GM18498 (cell line): Measurements from ENCODE around the gene ZNF106.

ENCODE experiments used
- ATAC-seq: cut with Tn5 transposase; IDR thresholded peaks from one replicate; pipeline ENCODE4 v1.9.1; 2021; ENCODE audit warnings: mild to moderate bottlenecking, moderate library complexity; ENCODE audit not compliant: unreplicated experiment

ZNF106 gene

GRCh38 chr15:42482701-42483100 is 8.2 kb downstream of the ZNF106 start:
- no peak for ATAC-seq

GRCh38 chr15:42474827-42475226 is 16.1 kb downstream of the ZNF106 start:
- ATAC-seq: no peak

GRCh38 chr15:42471002-42471401 is 19.9 kb downstream of the ZNF106 start:
- ATAC-seq: no peak

GRCh38 chr15:42465520-42466259 is 25.3 kb downstream of the ZNF106 start:
- ATAC-seq: no peak

GRCh38 chr15:42461261-42461660 is 29.7 kb downstream of the ZNF106 start:
- no peak for ATAC-seq

- no peak for ATAC-seq
Observed at GRCh38 chr15:42457445-42458442, 33.2 kb downstream of the ZNF106 start.

- ATAC-seq: no peak
Observed at GRCh38 chr15:42456971-42457370, 34.0 kb downstream of the ZNF106 start.

- ATAC-seq: no peak
Observed at GRCh38 chr15:42456531-42456930, 34.4 kb downstream of the ZNF106 start.

- no peak for ATAC-seq
Observed at GRCh38 chr15:42453826-42454225, 37.1 kb downstream of the ZNF106 start.

- ATAC-seq: no peak
Observed at GRCh38 chr15:42450425-42450790, 40.5 kb downstream of the ZNF106 start.

GRCh38 chr15:42449770-42450424 is 41.0 kb downstream of the ZNF106 start:
- ATAC-seq: no peak

- ATAC-seq: no peak
Observed at GRCh38 chr15:42448281-42448680, 42.7 kb downstream of the ZNF106 start.

- ATAC-seq: no peak
Observed at GRCh38 chr15:42447599-42447998, 43.3 kb downstream of the ZNF106 start.

- no peak for ATAC-seq
Observed at GRCh38 chr15:42445551-42445950, 45.4 kb downstream of the ZNF106 start.

GRCh38 chr15:42444415-42445063 is 46.4 kb downstream of the ZNF106 start:
- no peak for ATAC-seq

GRCh38 chr15:42427429-42428223 is 63.3 kb downstream of the ZNF106 start:
- no peak for ATAC-seq

- ATAC-seq: no peak
Observed at GRCh38 chr15:42421376-42421775, 69.6 kb downstream of the ZNF106 start.

GRCh38 chr15:42419369-42419768 is 71.6 kb downstream of the ZNF106 start:
- ATAC-seq: no peak

- no peak for ATAC-seq
Observed at GRCh38 chr15:42413920-42414319, 77.0 kb downstream of the ZNF106 start.

GRCh38 chr15:42411884-42412283 is 79.1 kb downstream of the ZNF106 start:
- no peak for ATAC-seq
